Measurements from ENCODE around the gene NCKAP5. TPM values are rescaled to one million over a fixed set of nuclear protein-coding genes. Genes with fewer than 3 reads are reported as not detected.

Gene NCKAP5
- total RNA-seq, 1 donor from 2014 or later = 0.46 TPM

GRCh38 chr2:133508546-133509165, 59.6 kb downstream of the NCKAP5 start:
- no peak overlapping the region for H3K27ac Mint-ChIP-seq (ENCODE audit: unreplicated experiment)
- TF ChIP-seq, protein P1, sequence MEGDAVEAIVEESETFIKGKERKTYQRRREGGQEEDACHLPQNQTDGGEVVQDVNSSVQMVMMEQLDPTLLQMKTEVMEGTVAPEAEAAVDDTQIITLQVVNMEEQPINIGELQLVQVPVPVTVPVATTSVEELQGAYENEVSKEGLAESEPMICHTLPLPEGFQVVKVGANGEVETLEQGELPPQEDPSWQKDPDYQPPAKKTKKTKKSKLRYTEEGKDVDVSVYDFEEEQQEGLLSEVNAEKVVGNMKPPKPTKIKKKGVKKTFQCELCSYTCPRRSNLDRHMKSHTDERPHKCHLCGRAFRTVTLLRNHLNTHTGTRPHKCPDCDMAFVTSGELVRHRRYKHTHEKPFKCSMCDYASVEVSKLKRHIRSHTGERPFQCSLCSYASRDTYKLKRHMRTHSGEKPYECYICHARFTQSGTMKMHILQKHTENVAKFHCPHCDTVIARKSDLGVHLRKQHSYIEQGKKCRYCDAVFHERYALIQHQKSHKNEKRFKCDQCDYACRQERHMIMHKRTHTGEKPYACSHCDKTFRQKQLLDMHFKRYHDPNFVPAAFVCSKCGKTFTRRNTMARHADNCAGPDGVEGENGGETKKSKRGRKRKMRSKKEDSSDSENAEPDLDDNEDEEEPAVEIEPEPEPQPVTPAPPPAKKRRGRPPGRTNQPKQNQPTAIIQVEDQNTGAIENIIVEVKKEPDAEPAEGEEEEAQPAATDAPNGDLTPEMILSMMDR (IDR thresholded peaks at IDR 0.05) = no peak

DNA sequence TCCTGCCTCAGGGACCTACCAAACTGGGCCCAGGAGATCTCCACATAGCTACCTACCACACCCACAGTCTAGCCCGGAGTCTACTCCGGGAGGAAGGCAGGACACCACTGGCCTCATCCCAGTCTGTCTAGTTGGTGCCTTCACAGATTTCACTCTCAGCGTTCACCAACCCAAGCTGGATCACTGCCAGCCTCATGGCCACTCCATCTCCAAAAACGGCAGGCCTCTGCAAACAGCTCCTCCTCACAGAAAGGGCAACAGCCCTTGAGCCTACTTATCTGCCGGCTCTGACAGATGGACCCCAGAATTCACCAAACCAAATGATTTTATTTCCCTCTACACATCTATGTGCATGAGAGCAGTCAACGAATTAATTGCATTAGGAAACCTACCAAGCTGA, 61.3 kb downstream of the NCKAP5 start:
- TF ChIP-seq, protein P1 (IDR thresholded peaks at IDR 0.05) = no peak
- peaks cover 24% of the 10 kb centered on the region for H3K4me1 Mint-ChIP-seq (ENCODE audit: unreplicated experiment)
- no peak overlapping the region for H3K27ac Mint-ChIP-seq (ENCODE audit: unreplicated experiment)
- no peak for DNase-seq (ENCODE audit: extremely low spot score, unreplicated experiment)
- H3K36me3 Mint-ChIP-seq (ENCODE audit: unreplicated experiment) = no peaks in the 10 kb centered on the region
- no peak overlapping the region for H3K4me3 Mint-ChIP-seq (ENCODE audit: unreplicated experiment)
- H3K9me3 Mint-ChIP-seq (ENCODE audit: unreplicated experiment) = no peaks in the 10 kb centered on the region
- H3K27me3 Mint-ChIP-seq (ENCODE audit: unreplicated experiment) = peaks cover 6% of the 10 kb centered on the region

More at GRCh38 chr2:133508546-133509165, 59.6 kb downstream of the NCKAP5 start:
- no peak for DNase-seq (ENCODE audit: extremely low spot score, unreplicated experiment)
- Mint-ChIP-seq H3K36me3 (ENCODE audit: unreplicated experiment) (no peaks in the 10 kb centered on the region), H3K4me1 (ENCODE audit: unreplicated experiment) (peaks cover 20% of the 10 kb centered on the region), H3K27me3 (ENCODE audit: unreplicated experiment) (no peaks in the 10 kb centered on the region), H3K9me3 (ENCODE audit: unreplicated experiment) (no peaks in the 10 kb centered on the region), H3K4me3 (ENCODE audit: unreplicated experiment) (no peak overlapping the region)

GRCh38 chr2:133504566-133505505, 63.4 kb downstream of the NCKAP5 start:
- TF ChIP-seq, protein P1 (IDR thresholded peaks at IDR 0.05) = no peak
- Mint-ChIP-seq H3K36me3 (ENCODE audit: unreplicated experiment) (no peaks in the 10 kb centered on the region), H3K27me3 (ENCODE audit: unreplicated experiment) (peaks cover 13% of the 10 kb centered on the region), H3K4me1 (ENCODE audit: unreplicated experiment) (peaks cover 24% of the 10 kb centered on the region), H3K4me3 (ENCODE audit: unreplicated experiment) (no peak overlapping the region), H3K27ac (ENCODE audit: unreplicated experiment) (peak overlapping the region; percentile 71), H3K9me3 (ENCODE audit: unreplicated experiment) (no peaks in the 10 kb centered on the region)
- DNase-seq (ENCODE audit: extremely low spot score, unreplicated experiment) = no peak

GRCh38 chr2:133503927-133504326, 64.3 kb downstream of the NCKAP5 start:
- peaks cover 24% of the 10 kb centered on the region for H3K4me1 Mint-ChIP-seq (ENCODE audit: unreplicated experiment)
- H3K9me3 Mint-ChIP-seq (ENCODE audit: unreplicated experiment) = no peaks in the 10 kb centered on the region
- no peak for DNase-seq (ENCODE audit: extremely low spot score, unreplicated experiment)
- H3K27me3 Mint-ChIP-seq (ENCODE audit: unreplicated experiment) = peaks cover 16% of the 10 kb centered on the region
- H3K27ac Mint-ChIP-seq (ENCODE audit: unreplicated experiment) = peak overlapping the region; percentile 12
- no peak overlapping the region for H3K4me3 Mint-ChIP-seq (ENCODE audit: unreplicated experiment)
- TF ChIP-seq, protein P1 (IDR thresholded peaks at IDR 0.05) = no peak
- H3K36me3 Mint-ChIP-seq (ENCODE audit: unreplicated experiment) = no peaks in the 10 kb centered on the region

GRCh38 chr2:133503323-133503722, 64.9 kb downstream of the NCKAP5 start:
- TF ChIP-seq, protein P1 (IDR thresholded peaks at IDR 0.05) = no peak
- Mint-ChIP-seq H3K27ac (ENCODE audit: unreplicated experiment) (no peak overlapping the region), H3K36me3 (ENCODE audit: unreplicated experiment) (no peaks in the 10 kb centered on the region), H3K4me3 (ENCODE audit: unreplicated experiment) (no peak overlapping the region), H3K4me1 (ENCODE audit: unreplicated experiment) (peaks cover 24% of the 10 kb centered on the region), H3K9me3 (ENCODE audit: unreplicated experiment) (no peaks in the 10 kb centered on the region), H3K27me3 (ENCODE audit: unreplicated experiment) (peaks cover 22% of the 10 kb centered on the region)
- DNase-seq (ENCODE audit: extremely low spot score, unreplicated experiment) = no peak

Measured in osteocyte (in vitro differentiated cells).